Measurements from ENCODE around the gene DMRTC2.

GRCh38 chr19:41866284-41866683 is 21.4 kb downstream of the DMRTC2 start:
- no peak for TF ChIP-seq POLR2A (IDR thresholded peaks at IDR 0.05)
- TF ChIP-seq, protein P1, sequence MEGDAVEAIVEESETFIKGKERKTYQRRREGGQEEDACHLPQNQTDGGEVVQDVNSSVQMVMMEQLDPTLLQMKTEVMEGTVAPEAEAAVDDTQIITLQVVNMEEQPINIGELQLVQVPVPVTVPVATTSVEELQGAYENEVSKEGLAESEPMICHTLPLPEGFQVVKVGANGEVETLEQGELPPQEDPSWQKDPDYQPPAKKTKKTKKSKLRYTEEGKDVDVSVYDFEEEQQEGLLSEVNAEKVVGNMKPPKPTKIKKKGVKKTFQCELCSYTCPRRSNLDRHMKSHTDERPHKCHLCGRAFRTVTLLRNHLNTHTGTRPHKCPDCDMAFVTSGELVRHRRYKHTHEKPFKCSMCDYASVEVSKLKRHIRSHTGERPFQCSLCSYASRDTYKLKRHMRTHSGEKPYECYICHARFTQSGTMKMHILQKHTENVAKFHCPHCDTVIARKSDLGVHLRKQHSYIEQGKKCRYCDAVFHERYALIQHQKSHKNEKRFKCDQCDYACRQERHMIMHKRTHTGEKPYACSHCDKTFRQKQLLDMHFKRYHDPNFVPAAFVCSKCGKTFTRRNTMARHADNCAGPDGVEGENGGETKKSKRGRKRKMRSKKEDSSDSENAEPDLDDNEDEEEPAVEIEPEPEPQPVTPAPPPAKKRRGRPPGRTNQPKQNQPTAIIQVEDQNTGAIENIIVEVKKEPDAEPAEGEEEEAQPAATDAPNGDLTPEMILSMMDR (IDR thresholded peaks at IDR 0.05) = no peak
- no peak for TF ChIP-seq EP300 (IDR thresholded peaks at IDR 0.05)
- TF ChIP-seq POLR2AphosphoS5 (IDR thresholded peaks at IDR 0.05) = no peak
